HCT116 (cell line): ENCODE measurements around the gene YWHAE. TPM values are rescaled to one million over a fixed set of nuclear protein-coding genes. Genes with fewer than 3 reads are reported as not detected.

ENCODE experiments used
- ATAC-seq: fragments of 200-7000 bp; cut with Tn5 transposase; 2 replicates; pipeline ENCODE4 v1.9.1; 2020; ENCODE audit warnings: mild to moderate bottlenecking, moderate library complexity
- BruUV-seq: library from RNA; stranded (reverse); fragments of 400-500 nt; replicated peaks from 2 replicates; lab custom pipeline; 2021; lab: Mats Ljungman, UMichigan
- CTCF ChIA-PET: fragments of 300-600 bp; sonication (Branson Sonifier 250); formaldehyde crosslinking; loops from one replicate; lab custom pipeline; 2021; ENCODE audit warnings: antibody characterized with exemption; lab: Charles Lee
- POLR2A ChIA-PET: fragments of 300-600, 350-600 bp; sonication (Branson Sonifier 250); formaldehyde crosslinking; loops from one replicate; lab custom pipeline; 2021; ENCODE audit warnings: antibody characterized with exemption; lab: Charles Lee
- RAD21 ChIA-PET, 2 experiments: fragments of 300-600 bp; sonication (Branson Sonifier 250); formaldehyde crosslinking; loops; one replicate each; lab custom pipeline; 2023; ENCODE audit warnings: low total read pairs in 2 of 2; ENCODE audit not compliant: uncharacterized antibody in 2 of 2, unreplicated experiment in 2 of 2, low non-redundant PET in 1 of 2; lab: Charles Lee
- DNase-seq: peaks from one replicate; pipeline ENCODE4 v3.0.0-alpha.2; 2010; ENCODE audit warnings: low read depth, low spot score
- H2AFZ ChIP-seq: fragments of 200-600 bp; shearing (Covaris generic), sonication (generic); 2 replicates; pipeline ENCODE4 v1.6.1; 2017; ENCODE audit warnings: low read depth, mixed run types, mixed read lengths, antibody characterized with exemption, low read length; ENCODE audit not compliant: poor library complexity, severe bottlenecking
- H3K27ac ChIP-seq: 2 replicates; pipeline ENCODE4 v1.5.1; 2012; ENCODE audit warnings: low read depth, low read length
- H3K27me3 ChIP-seq: fragments of 200-600 bp; sonication (generic); 2 replicates; pipeline ENCODE4 v1.6.1; 2016; ENCODE audit warnings: mixed run types, low read length, mixed read lengths; ENCODE audit not compliant: insufficient read depth
- H3K36me3 ChIP-seq, 2 experiments: fragments of 200-500 bp in 1 of 2; fragments of 200-600 bp in 1 of 2; sonication (Bioruptor generic) in 1 of 2; sonication (generic) in 1 of 2; 2 replicates each; pipeline versions ENCODE4 v1.5.1 to v1.6.1; 2014 to 2016; ENCODE audit warnings: low read length in 2 of 2, inconsistent platforms in 1 of 2, mixed read lengths in 1 of 2, mixed run types in 1 of 2; ENCODE audit not compliant: insufficient read depth in 2 of 2, control insufficient read depth in 1 of 2
- H3K4me1 ChIP-seq, 2 experiments: fragments of 200-600 bp in 1 of 2; sonication (generic) in 1 of 2; 2 replicates each; pipeline versions ENCODE4 v1.5.1 to v1.6.1; 2012 to 2017; ENCODE audit warnings: low read length in 2 of 2, inconsistent platforms in 1 of 2, mild to moderate bottlenecking in 1 of 2, mixed read lengths in 1 of 2, mixed run types in 1 of 2, moderate library complexity in 1 of 2; ENCODE audit not compliant: insufficient read depth in 2 of 2, control insufficient read depth in 1 of 2
- H3K4me2 ChIP-seq: fragments of 200-600 bp; sonication (generic); 2 replicates; pipeline ENCODE4 v1.6.1; 2017; ENCODE audit warnings: mixed run types, low read length, mixed read lengths
- H3K4me3 ChIP-seq, 2 experiments: fragments of 200-600 bp in 1 of 2; sonication (generic) in 1 of 2; replicated peaks in 1 of 2; 2 replicates each; pipeline ENCODE4 v1.5.1; 2011 to 2016; ENCODE audit warnings: low read length in 2 of 2, control low read depth in 1 of 2, low read depth in 1 of 2, mild to moderate bottlenecking in 1 of 2, mixed read lengths in 1 of 2, mixed run types in 1 of 2
- H3K79me2 ChIP-seq: fragments of 200-600 bp; sonication (generic); 2 replicates; pipeline ENCODE4 v1.6.1; 2017; ENCODE audit warnings: mild to moderate bottlenecking, mixed run types, low read length, moderate library complexity, mixed read lengths; ENCODE audit not compliant: insufficient read depth
- H3K9ac ChIP-seq: fragments of 200-600 bp; sonication (generic); 2 replicates; pipeline ENCODE4 v1.6.1; 2016; ENCODE audit warnings: low read length, mixed read lengths
- H3K9me2 ChIP-seq: fragments of 200-600 bp; sonication (generic), shearing (Covaris generic); 2 replicates; pipeline ENCODE4 v1.6.1; 2017; ENCODE audit warnings: mixed run types, mild to moderate bottlenecking, moderate library complexity; ENCODE audit not compliant: insufficient read depth
- H3K9me3 ChIP-seq, 2 experiments: fragments of 200-500 bp in 1 of 2; fragments of 200-600 bp in 1 of 2; sonication (Bioruptor generic) in 1 of 2; sonication (generic) in 1 of 2; 2 replicates each; pipeline ENCODE4 v1.6.1; 2014 to 2017; ENCODE audit warnings: low read length in 2 of 2, mixed read lengths in 2 of 2, inconsistent platforms in 1 of 2, low read depth in 1 of 2, mild to moderate bottlenecking in 1 of 2, mixed run types in 1 of 2, moderate library complexity in 1 of 2; ENCODE audit not compliant: control insufficient read depth in 1 of 2, insufficient read depth in 1 of 2
- H4K20me1 ChIP-seq: fragments of 200-600 bp; sonication (generic), shearing (Covaris generic); 2 replicates; pipeline ENCODE4 v1.6.1; 2017; ENCODE audit warnings: mixed run types, mild to moderate bottlenecking, moderate library complexity; ENCODE audit not compliant: insufficient read depth
- CBX3 ChIP-seq: IDR thresholded peaks from 2 replicates; pipeline ENCODE4 v1.6.1; 2012; ENCODE audit warnings: low read depth
- CEBPB ChIP-seq: IDR thresholded peaks from 2 replicates; pipeline ENCODE4 v1.6.1; 2012; ENCODE audit warnings: low read depth
- EZH2phosphoT487 ChIP-seq: fragments of 200-600 bp; IDR thresholded peaks from 2 replicates; pipeline ENCODE4 v1.6.1; 2018; ENCODE audit warnings: antibody characterized with exemption, borderline replicate concordance
- JUND ChIP-seq: IDR thresholded peaks from 2 replicates; pipeline ENCODE4 v1.6.1; 2012
- MAX ChIP-seq: IDR thresholded peaks from 2 replicates; pipeline ENCODE4 v1.6.1; 2012
- POLR2A ChIP-seq: IDR thresholded peaks from 2 replicates; pipeline ENCODE4 v1.7.0; 2011; ENCODE audit warnings: borderline replicate concordance; ENCODE audit not compliant: insufficient read depth, insufficient read length; ENCODE audit errors: extremely low read depth
- POLR2AphosphoS5 ChIP-seq: IDR thresholded peaks from 2 replicates; pipeline ENCODE4 v1.6.1; 2011; ENCODE audit warnings: mild to moderate bottlenecking, low read depth, low read length, moderate library complexity
- REST ChIP-seq: IDR thresholded peaks from 2 replicates; pipeline ENCODE4 v1.6.1; 2012; ENCODE audit warnings: low read depth
- SIN3A ChIP-seq: IDR thresholded peaks from 2 replicates; pipeline ENCODE4 v1.6.1; 2012; ENCODE audit warnings: low read depth
- SP1 ChIP-seq: IDR thresholded peaks from 2 replicates; pipeline ENCODE4 v1.6.1; 2012; ENCODE audit warnings: low read depth
- SRF ChIP-seq: IDR thresholded peaks from 2 replicates; pipeline ENCODE4 v1.6.1; 2012; ENCODE audit warnings: low read depth
- TCF7L2 ChIP-seq: IDR thresholded peaks from 2 replicates; pipeline ENCODE4 v1.7.0; 2011; ENCODE audit warnings: borderline replicate concordance, inconsistent platforms; ENCODE audit not compliant: insufficient read depth, insufficient read length; ENCODE audit errors: extremely low read depth
- YY1 ChIP-seq: IDR thresholded peaks from 2 replicates; pipeline ENCODE4 v1.6.1; 2011; ENCODE audit warnings: low read length, low read depth, moderate library complexity, mild to moderate bottlenecking; ENCODE audit not compliant: insufficient replicate concordance; ENCODE audit errors: extremely low read depth
- ZFX ChIP-seq: fragments of 450-650 bp; IDR thresholded peaks from 2 replicates; pipeline ENCODE4 v1.6.1; 2017
- ZNF274 ChIP-seq: fragments of 200-500 bp; sonication (Bioruptor generic); IDR thresholded peaks from 2 replicates; pipeline ENCODE4 v1.6.1; 2014; ENCODE audit warnings: mild to moderate bottlenecking, low read depth, low read length, inconsistent platforms
- intact Hi-C: fragments of 100-400 bp; cut with micrococcal nuclease; formaldehyde crosslinking; loops from 2 replicates; pipeline ENCODE4 v1.10.0; 2022
- total RNA-seq: library from RNA; stranded (reverse); gene quantifications from one replicate; pipeline ENCODE4 v1.2.1, GENCODE V29; 2021; ENCODE audit not compliant: unreplicated experiment
- TF ChIP-seq, protein P1 (sequence below): IDR thresholded peaks from 2 replicates; pipeline ENCODE4 v1.6.1; 2011; ENCODE audit warnings: mild to moderate bottlenecking, low read length, moderate library complexity; ENCODE audit not compliant: insufficient replicate concordance; ENCODE audit errors: extremely low read depth

The YWHAE gene
- total RNA-seq, 1 experiment from 2014 or later, result 735 TPM

- Histone ChIP-seq H3K9me3 (no peaks in the 10 kb centered on the region), H3K27me3 (no peaks in the 10 kb centered on the region), H4K20me1 (peaks cover 12% of the 10 kb centered on the region; the same call in 1 of the 2 replicates), H3K9me2 (no peaks in the 10 kb centered on the region), H3K4me2 (no peak overlapping the region), H2AFZ (no peak overlapping the region), H3K4me3 (no peak overlapping the region), H3K9ac (no peak overlapping the region), H3K36me3 (peaks cover 14 to 16% of the 10 kb centered on the region in 2 experiments), H3K27ac (no peak overlapping the region), H3K4me1 (no peaks in the 10 kb centered on the region)
- peak; percentile 18; the same call in 1 of the 2 replicates for ATAC-seq
- intact Hi-C loops, result no loop called here
- RAD21 ChIA-PET, result no interaction called here
- no TSS peak for BruUV-seq
- no peak for DNase-seq
- TF ChIP-seq TCF7L2, result no peak
- no peak for TF ChIP-seq YY1
- no peak for TF ChIP-seq ZNF274
- no peak for TF ChIP-seq POLR2AphosphoS5
- TF ChIP-seq CEBPB, result no peak
- no peak for TF ChIP-seq SP1
- TF ChIP-seq MAX, result no peak
- TF ChIP-seq REST, result no peak
- no peak for TF ChIP-seq SIN3A
- TF ChIP-seq JUND, result no peak
- TF ChIP-seq POLR2A, result no peak
- TF ChIP-seq SRF, result no peak
- TF ChIP-seq, protein P1, sequence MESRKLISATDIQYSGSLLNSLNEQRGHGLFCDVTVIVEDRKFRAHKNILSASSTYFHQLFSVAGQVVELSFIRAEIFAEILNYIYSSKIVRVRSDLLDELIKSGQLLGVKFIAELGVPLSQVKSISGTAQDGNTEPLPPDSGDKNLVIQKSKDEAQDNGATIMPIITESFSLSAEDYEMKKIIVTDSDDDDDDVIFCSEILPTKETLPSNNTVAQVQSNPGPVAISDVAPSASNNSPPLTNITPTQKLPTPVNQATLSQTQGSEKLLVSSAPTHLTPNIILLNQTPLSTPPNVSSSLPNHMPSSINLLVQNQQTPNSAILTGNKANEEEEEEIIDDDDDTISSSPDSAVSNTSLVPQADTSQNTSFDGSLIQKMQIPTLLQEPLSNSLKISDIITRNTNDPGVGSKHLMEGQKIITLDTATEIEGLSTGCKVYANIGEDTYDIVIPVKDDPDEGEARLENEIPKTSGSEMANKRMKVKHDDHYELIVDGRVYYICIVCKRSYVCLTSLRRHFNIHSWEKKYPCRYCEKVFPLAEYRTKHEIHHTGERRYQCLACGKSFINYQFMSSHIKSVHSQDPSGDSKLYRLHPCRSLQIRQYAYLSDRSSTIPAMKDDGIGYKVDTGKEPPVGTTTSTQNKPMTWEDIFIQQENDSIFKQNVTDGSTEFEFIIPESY, result no peak
- TF ChIP-seq EZH2phosphoT487, result no peak
- TF ChIP-seq CBX3, result no peak
- TF ChIP-seq ZFX, result no peak
- TF ChIP-seq, all 23 proteins: peak for 0
- ChIA-PET POLR2A (interaction anchor here (0.6 kb wide), 1 partner anchor 33 kb away, joined by 3 read pairs; no protein-coding TSS in a partner anchor), CTCF (interaction anchor here (1.7 to 2.6 kb wide), 2 partner anchors 8 to 282 kb away, joined by 3 to 12 read pairs; no protein-coding TSS in a partner anchor)
- peaks cover 2% of the 10 kb centered on the region for H3K79me2 ChIP-seq
Observed at GRCh38 chr17:1340371-1340770, 59.7 kb downstream of the YWHAE start.
